ENCODE results near the gene SERTAD1. TPM values are rescaled to one million over a fixed set of nuclear protein-coding genes. Genes with fewer than 3 reads are reported as not detected.
"Not testable (repeated sequence)": the region's sequence is repeated elsewhere in the genome, so short reads cannot be mapped to it uniquely, and the experiment has no call there.

SERTAD1 gene
- total RNA-seq, 1 donor from 2014 or later = 14.2 TPM

- peaks cover 26% of the 10 kb centered on the region for H3K4me1 ChIP-seq
- TF ChIP-seq POLR2A (IDR thresholded peaks at IDR 0.05) (peak in 1 of 2 donors; percentile 26), CTCF (IDR thresholded peaks at IDR 0.05) (no peak), POLR2AphosphoS5 (IDR thresholded peaks at IDR 0.05; ENCODE audit: insufficient read depth in 1 of 2, low read depth in 1 of 2) (peak; percentile 40 to 63)
- H3K4me3 ChIP-seq = peak overlapping the region; percentile 37 to 49
- H3K36me3 ChIP-seq = no peaks in the 10 kb centered on the region
- no peaks in the 10 kb centered on the region for H3K27me3 ChIP-seq
- intact Hi-C loops (cut with DNase I) = loop anchor here (10.0 kb wide), 1 partner anchor 171 kb away; the partner anchor contains the start of gene LTBP4
- H3K27ac ChIP-seq = peak overlapping the region; percentile 92
- no peaks in the 10 kb centered on the region for H3K9me3 ChIP-seq
- no peak for DNase-seq (ENCODE audit: extremely low spot score in 2 of 2)
Measured at GRCh38 chr19:40433391-40434216, 7.8 kb upstream of the SERTAD1 start.

DNA sequence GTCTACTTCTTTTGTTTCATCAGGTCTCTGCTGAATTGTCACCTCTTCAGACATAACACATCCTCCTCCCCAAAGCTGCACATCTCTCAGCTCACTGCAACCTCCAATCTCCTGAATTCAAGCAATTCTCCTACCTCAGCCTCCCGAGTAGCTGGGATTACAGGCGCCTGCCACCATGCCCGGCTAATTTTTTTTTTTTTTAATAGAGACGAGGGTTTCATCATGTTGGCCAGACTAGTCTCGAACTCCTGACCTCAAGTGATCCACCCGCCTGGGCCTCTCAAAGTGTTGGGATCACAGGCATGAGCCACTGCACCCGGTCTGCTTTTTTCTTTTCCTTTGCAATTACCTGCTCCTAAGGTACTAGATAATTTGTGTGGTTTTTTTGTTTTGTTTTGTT, 7.0 kb upstream of the SERTAD1 start:
- H3K27ac ChIP-seq = peak overlapping the region; percentile 92
- H3K36me3 ChIP-seq; DNase-seq (ENCODE audit: extremely low spot score in 2 of 2); H3K9me3 ChIP-seq; H3K27me3 ChIP-seq: not testable (repeated sequence)
- intact Hi-C loops (cut with DNase I) = loop anchor here (10.0 kb wide), 1 partner anchor 172 kb away; the partner anchor contains the start of gene LTBP4
- peaks cover 26% of the 10 kb centered on the region for H3K4me1 ChIP-seq
- peak overlapping the region; percentile 37 to 49 for H3K4me3 ChIP-seq

DNA sequence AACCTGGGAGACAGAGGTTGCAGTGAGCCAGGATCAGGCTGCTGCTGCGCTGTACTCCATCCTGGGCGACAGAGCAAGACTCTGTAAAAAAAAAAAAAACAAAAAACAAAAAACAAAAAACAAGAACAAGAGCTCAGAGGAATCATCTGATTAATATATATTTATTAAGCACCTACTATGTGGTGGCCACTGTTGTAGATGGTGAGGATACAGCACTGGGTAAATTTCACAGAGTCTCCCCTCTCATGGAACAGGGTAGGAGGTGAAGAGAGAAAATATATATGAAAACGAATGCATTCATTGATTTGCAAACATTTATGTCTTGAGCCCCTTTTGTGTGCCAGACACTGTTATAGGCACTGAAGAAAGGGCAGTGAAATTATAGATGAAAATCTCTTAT, 5.9 kb upstream of the SERTAD1 start:
- no peaks in the 10 kb centered on the region for H3K9me3 ChIP-seq
- TF ChIP-seq POLR2A (IDR thresholded peaks at IDR 0.05) (no peak), POLR2AphosphoS5 (IDR thresholded peaks at IDR 0.05; ENCODE audit: insufficient read depth in 1 of 2, low read depth in 1 of 2) (no peak), CTCF (IDR thresholded peaks at IDR 0.05) (no peak)
- H3K27ac ChIP-seq = peak overlapping the region; percentile 92
- H3K4me3 ChIP-seq = no peak overlapping the region
- H3K27me3 ChIP-seq = no peaks in the 10 kb centered on the region
- H3K36me3 ChIP-seq = no peaks in the 10 kb centered on the region
- no peak for DNase-seq (ENCODE audit: extremely low spot score in 2 of 2)
- intact Hi-C loops (cut with DNase I) = loop anchor here (10.0 kb wide), 1 partner anchor 173 kb away; the partner anchor contains the start of gene LTBP4
- peaks cover 32% of the 10 kb centered on the region for H3K4me1 ChIP-seq

DNA sequence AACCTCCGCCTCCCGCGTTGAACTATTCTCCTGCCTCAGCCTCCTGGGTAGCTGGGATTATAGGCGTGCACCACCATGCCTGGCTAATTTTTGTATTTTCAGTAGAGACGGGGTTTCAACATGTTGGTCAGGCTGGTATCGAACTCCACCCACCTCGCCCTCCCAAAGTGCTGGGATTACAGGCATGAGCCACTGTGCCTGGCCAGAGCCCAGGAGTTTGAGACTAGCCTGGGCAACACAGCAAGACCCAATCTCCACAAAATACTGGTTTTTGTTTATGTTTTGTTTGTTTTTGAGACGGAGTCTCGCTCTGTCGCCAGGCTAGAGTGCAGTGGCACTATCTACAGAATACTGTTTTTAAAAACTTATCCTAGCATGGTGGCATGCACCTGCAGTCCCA, 4.5 kb upstream of the SERTAD1 start:
- intact Hi-C loops (cut with DNase I) = loop anchor here (10.0 kb wide), 1 partner anchor 175 kb away; the partner anchor contains the start of gene LTBP4
- H3K27ac ChIP-seq; H3K36me3 ChIP-seq; H3K27me3 ChIP-seq; DNase-seq (ENCODE audit: extremely low spot score in 2 of 2); H3K9me3 ChIP-seq; H3K4me3 ChIP-seq: not testable (repeated sequence)
- peaks cover 37% of the 10 kb centered on the region for H3K4me1 ChIP-seq

DNA sequence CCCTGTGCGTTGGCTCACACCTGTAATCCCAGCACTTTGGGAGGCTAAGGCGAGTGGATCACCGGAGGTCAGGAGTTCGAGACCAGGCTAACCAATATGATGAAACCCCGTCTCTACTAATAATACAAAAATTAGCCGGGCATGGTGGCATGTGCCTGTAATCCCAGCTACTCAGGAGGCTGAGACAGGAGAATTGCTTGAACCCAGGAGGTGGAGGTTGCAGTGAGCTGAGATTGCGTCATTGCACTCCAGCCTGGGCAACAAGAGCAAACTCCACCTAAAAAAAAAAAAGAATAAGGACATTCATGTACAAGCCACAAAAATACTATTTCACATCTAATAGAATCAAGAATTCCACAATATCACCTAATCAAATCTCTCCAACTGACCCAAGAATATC, 2.4 kb upstream of the SERTAD1 start:
- H3K9me3 ChIP-seq; H3K4me3 ChIP-seq; H3K27me3 ChIP-seq; DNase-seq (ENCODE audit: extremely low spot score in 2 of 2); intact Hi-C loops (cut with DNase I); H3K36me3 ChIP-seq; H3K27ac ChIP-seq: not testable (repeated sequence)
- peaks cover 42% of the 10 kb centered on the region for H3K4me1 ChIP-seq

GRCh38 chr19:40424637-40425449, 949 bp downstream of the SERTAD1 start:
- Histone ChIP-seq H3K4me1 (peaks cover 47% of the 10 kb centered on the region), H3K9me3 (no peaks in the 10 kb centered on the region), H3K4me3 (peak overlapping the region; percentile 63 to 87), H3K27ac (peak overlapping the region; percentile 99), H3K27me3 (no peaks in the 10 kb centered on the region), H3K36me3 (peaks cover 0 to 10% of the 10 kb centered on the region in 2 donors)
- peak in 1 of 2 donors; percentile 84 for DNase-seq (ENCODE audit: extremely low spot score in 2 of 2)
- no peak for TF ChIP-seq CTCF (IDR thresholded peaks at IDR 0.05)
- no peak for TF ChIP-seq POLR2AphosphoS5 (IDR thresholded peaks at IDR 0.05; ENCODE audit: insufficient read depth in 1 of 2, low read depth in 1 of 2)
- no peak for TF ChIP-seq POLR2A (IDR thresholded peaks at IDR 0.05)
- intact Hi-C loops (cut with DNase I) = no loop called here

Measured in vagina (tissue), 2 donors.